ENCODE data around the gene DMC1.

DNA sequence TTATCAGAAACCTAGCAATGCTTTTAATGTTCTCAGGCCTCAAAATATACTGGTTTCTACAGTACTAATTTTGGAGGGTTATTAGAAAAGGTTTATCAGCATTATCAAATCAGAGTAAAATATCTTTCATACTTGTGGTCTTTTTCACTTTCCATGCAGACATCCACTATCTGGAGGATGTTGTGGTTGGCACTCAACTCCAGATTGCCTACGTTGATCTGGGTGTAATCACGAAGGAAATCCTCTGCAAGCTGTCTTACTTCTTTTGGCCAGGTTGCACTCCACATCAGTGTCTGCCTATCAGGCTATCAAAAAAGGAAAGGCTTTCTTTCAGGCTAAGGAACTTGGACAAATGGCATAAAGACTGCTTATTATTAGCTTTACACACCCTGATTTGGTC lies 75.5 kb downstream of the DMC1 start:
- no peak for TF ChIP-seq CTCF (IDR thresholded peaks at IDR 0.05 in 4 of 5, conservative IDR thresholded peaks at IDR 0.05 in 1 of 5)
- no peak for TF ChIP-seq POLR2A (IDR thresholded peaks at IDR 0.05)

All from gastrocnemius medialis (tissue), 4 donors.